RWPE1 (cell line): ENCODE measurements around the gene SLC16A3.
A peak's percentile ranks its signal among the peaks of the same experiment; 100 is the strongest.

Source experiments
- CTCF ChIA-PET: fragments of 350-600 bp; sonication (Branson Sonifier 250); formaldehyde crosslinking; extraction: SDS; loops from one replicate; lab custom pipeline; 2021; lab: Yijun Ruan, JAX
- POLR2A ChIA-PET: fragments of 400-600 bp; formaldehyde crosslinking; extraction: SDS; loops from one replicate; lab custom pipeline; 2020; ENCODE audit warnings: antibody characterized with exemption; ENCODE audit not compliant: low non-redundant PET; lab: Yijun Ruan, JAX
- DNase-seq: peaks from one replicate; pipeline ENCODE4 v3.0.0; 2012; ENCODE audit warnings: low spot score
- H3K27ac ChIP-seq: fragments of 450-650 bp; 2 replicates; pipeline ENCODE4 v1.5.1; 2017
- CTCF ChIP-seq: fragments of 450-650 bp; conservative IDR thresholded peaks from 2 replicates; pipeline ENCODE4 v1.5.1; 2017; ENCODE audit warnings: low read depth, mild to moderate bottlenecking

The SLC16A3 gene

GRCh38 chr17:82276938-82277337, 48.1 kb downstream of the SLC16A3 start:
- H3K27ac ChIP-seq = peak overlapping the region; percentile 94
- no peak for TF ChIP-seq CTCF
- DNase-seq = no peak
- CTCF ChIA-PET = no interaction called here
- POLR2A ChIA-PET = no interaction called here

GRCh38 chr17:82277851-82278250, 49.0 kb downstream of the SLC16A3 start:
- no peak for DNase-seq
- no peak for TF ChIP-seq CTCF
- H3K27ac ChIP-seq = peak overlapping the region; percentile 94
- POLR2A ChIA-PET = no interaction called here
- CTCF ChIA-PET = no interaction called here

DNA sequence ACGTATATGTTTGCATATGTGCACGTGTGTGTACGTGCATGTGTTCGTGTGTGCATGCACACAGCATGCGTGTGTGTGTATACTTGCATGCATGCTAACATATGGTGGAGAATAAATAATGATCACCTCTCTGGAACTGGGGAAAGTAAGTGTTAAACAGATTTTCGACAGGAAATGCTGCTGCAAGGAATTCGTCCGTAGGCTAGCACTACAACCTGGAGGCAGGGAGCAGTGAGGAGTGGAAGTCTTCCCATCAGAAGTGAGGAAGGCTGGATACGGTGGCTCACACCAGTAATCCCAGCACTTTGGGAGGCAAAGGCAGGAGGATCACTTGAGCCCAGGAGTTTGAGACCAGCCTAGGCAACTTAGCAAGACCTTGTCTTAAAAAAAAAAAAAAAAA, 49.5 kb downstream of the SLC16A3 start:
- no peak for TF ChIP-seq CTCF
- H3K27ac ChIP-seq = peak overlapping the region; percentile 94
- CTCF ChIA-PET = no interaction called here
- POLR2A ChIA-PET = no interaction called here
- DNase-seq = no peak

GRCh38 chr17:82278786-82279391, 50.0 kb downstream of the SLC16A3 start:
- no peak for DNase-seq
- POLR2A ChIA-PET = no interaction called here
- H3K27ac ChIP-seq = peak overlapping the region; percentile 100; the same call in 1 of the 2 replicates
- CTCF ChIA-PET = no interaction called here
- TF ChIP-seq CTCF = no peak

- no peak for TF ChIP-seq CTCF
- peak overlapping the region; percentile 100 for H3K27ac ChIP-seq
- CTCF ChIA-PET = no interaction called here
- POLR2A ChIA-PET = no interaction called here
- DNase-seq = no peak
Observed at GRCh38 chr17:82280537-82280936, 51.7 kb downstream of the SLC16A3 start.

GRCh38 chr17:82281076-82281475, 52.2 kb downstream of the SLC16A3 start:
- no peak for TF ChIP-seq CTCF
- DNase-seq = no peak
- POLR2A ChIA-PET = no interaction called here
- peak overlapping the region; percentile 100 for H3K27ac ChIP-seq
- CTCF ChIA-PET = interaction anchor here (0.5 to 0.6 kb wide), 2 partner anchors 78 to 321 kb away, joined by 3 to 5 read pairs; no protein-coding TSS in a partner anchor
